GM10248 (cell line): ENCODE results near the gene EIF3I.
A peak's percentile ranks its signal among the peaks of the same experiment; 100 is the strongest.

Experiments
- CTCF ChIA-PET: fragments of 300-600 bp; sonication (Branson Sonifier 250); formaldehyde crosslinking; extraction: SDS; loops from one replicate; lab custom pipeline; 2021; ENCODE audit warnings: antibody characterized with exemption; lab: Yijun Ruan, JAX
- POLR2A ChIA-PET: fragments of 350-650 bp; sonication (Branson Sonifier 250); formaldehyde crosslinking; extraction: SDS; loops from one replicate; lab custom pipeline; 2020; ENCODE audit warnings: antibody characterized with exemption; lab: Yijun Ruan, JAX
- DNase-seq: peaks from one replicate; pipeline ENCODE4 v3.0.0; 2012; ENCODE audit errors: extremely low spot score
- CTCF ChIP-seq: IDR thresholded peaks from 2 replicates; pipeline ENCODE4 v1.5.1; 2012; ENCODE audit warnings: mild to moderate bottlenecking, low read depth; ENCODE audit errors: extremely low read depth, missing control alignments, control extremely low read depth

The EIF3I gene

GRCh38 chr1:32246888-32247273 is 24.7 kb downstream of the EIF3I start, which contains the start of gene FAM167B:
TSS of gene FAM167B (plus strand) at chr1:32247222. CDS start at chr1:32247422, 200 bp downstream.
- ChIA-PET CTCF (interaction anchor here (1.4 to 14.4 kb wide), 9 partner anchors 8 to 85 kb away, joined by 3 to 156 read pairs (median 12); no protein-coding TSS in a partner anchor), POLR2A (interaction anchor here (0.6 kb wide), 1 partner anchor 85 kb away, joined by 3 read pairs; no protein-coding TSS in a partner anchor)
- no peak for DNase-seq
- TF ChIP-seq CTCF: no peak

- POLR2A ChIA-PET: no interaction called here
- no peak for DNase-seq
- no peak for TF ChIP-seq CTCF
- CTCF ChIA-PET: interaction anchor here (1.1 to 14.4 kb wide), 22 partner anchors 9 to 127 kb away, joined by 3 to 156 read pairs (median 7); partner anchors contain the start of gene TXLNA
Observed at GRCh38 chr1:32247452-32247851, 25.2 kb downstream of the EIF3I start.

- peak; percentile 87 for DNase-seq
- ChIA-PET CTCF (interaction anchor here (0.6 to 14.4 kb wide), 53 partner anchors 10 to 185 kb away, joined by 3 to 156 read pairs (median 4); partner anchors contain the start of genes BSDC1, HDAC1, IQCC and MARCKSL1), POLR2A (interaction anchor here (1.4 to 3.5 kb wide), 2 partner anchors 86 to 88 kb away, joined by 5 to 27 read pairs; partner anchors contain the start of gene MARCKSL1)
- peak; percentile 94 for TF ChIP-seq CTCF
Observed at GRCh38 chr1:32247983-32248889, 26.0 kb downstream of the EIF3I start.

- DNase-seq: peak; percentile 86
- no peak for TF ChIP-seq CTCF
- ChIA-PET POLR2A (interaction anchor here (0.6 to 3.5 kb wide), 4 partner anchors 9 to 314 kb away, joined by 3 to 27 read pairs (median 6); partner anchors contain the start of gene MARCKSL1), CTCF (interaction anchor here (1.2 to 14.4 kb wide), 12 partner anchors 9 to 187 kb away, joined by 3 to 156 read pairs (median 10); partner anchors contain the start of gene KPNA6)
Observed at GRCh38 chr1:32249831-32250525, 27.8 kb downstream of the EIF3I start.

- POLR2A ChIA-PET: interaction anchor here (0.7 to 3.5 kb wide), 3 partner anchors 10 to 85 kb away, joined by 3 to 27 read pairs (median 4); partner anchors contain the start of gene MARCKSL1
- no peak for TF ChIP-seq CTCF
- peak; percentile 65 for DNase-seq
- CTCF ChIA-PET: interaction anchor here (0.6 to 14.4 kb wide), 9 partner anchors 8 to 150 kb away, joined by 3 to 156 read pairs (median 18); partner anchors contain the start of gene KPNA6
Observed at GRCh38 chr1:32250893-32251716, 28.9 kb downstream of the EIF3I start, which contains the start of gene LCK. TSS of gene LCK (plus strand) at chr1:32251265. CDS start at chr1:32274330, 23,065 bp downstream.
